ENCODE measurements around the gene TMTC2. TPM values are rescaled to one million over a fixed set of nuclear protein-coding genes. Genes with fewer than 3 reads are reported as not detected.

Gene TMTC2
- total RNA-seq, 1 donor, result 7.2 TPM

DNA sequence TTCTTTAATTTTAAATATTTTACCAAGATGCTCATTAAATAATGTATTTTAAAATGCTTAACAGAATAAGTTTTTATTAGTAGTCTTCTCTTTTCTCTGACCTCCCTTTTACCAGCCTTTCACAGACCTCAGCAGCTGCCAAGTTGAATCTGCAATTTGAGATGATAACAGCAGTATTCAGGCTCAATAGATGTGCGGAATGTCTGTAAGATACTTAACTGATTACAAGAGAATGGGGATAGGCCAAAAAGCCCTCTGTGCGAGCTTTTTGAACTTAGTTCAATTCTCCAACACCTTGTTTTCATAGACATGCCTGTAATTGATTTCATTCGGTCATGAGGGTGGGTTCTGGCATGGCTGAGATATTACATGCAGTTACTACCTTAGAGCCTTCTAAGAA lies 277.2 kb downstream of the TMTC2 start:
- Histone ChIP-seq H3K27me3 (ENCODE audit: insufficient read depth, low read length) (no peaks in the 10 kb centered on the region), H3K9me3 (ENCODE audit: low read depth, low read length) (no peaks in the 10 kb centered on the region), H3K4me1 (ENCODE audit: insufficient read depth, low read length) (peaks cover 35% of the 10 kb centered on the region), H3K4me3 (ENCODE audit: low read length) (no peak overlapping the region)

DNA sequence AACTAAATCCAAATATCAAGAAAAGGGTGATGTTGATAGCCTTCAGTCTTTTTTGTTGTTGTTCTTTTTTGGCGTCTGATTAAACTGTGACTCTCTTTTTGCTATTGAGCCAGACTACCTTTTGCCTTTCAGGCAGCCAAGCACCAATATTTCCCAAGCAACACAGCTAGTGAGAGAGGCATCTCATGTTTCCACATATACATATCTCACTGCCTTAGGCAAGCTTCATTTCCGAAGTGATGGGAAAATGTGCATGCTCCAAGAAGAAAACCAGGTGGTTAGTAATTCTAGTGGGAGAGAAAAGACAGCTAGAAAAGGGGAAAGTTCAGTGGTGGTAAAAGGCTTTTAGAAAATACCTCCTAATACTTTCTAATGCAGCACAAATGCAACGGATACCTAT lies 277.7 kb downstream of the TMTC2 start:
- Histone ChIP-seq H3K4me3 (ENCODE audit: low read length) (no peak overlapping the region), H3K27me3 (ENCODE audit: insufficient read depth, low read length) (no peaks in the 10 kb centered on the region), H3K9me3 (ENCODE audit: low read depth, low read length) (no peaks in the 10 kb centered on the region), H3K4me1 (ENCODE audit: insufficient read depth, low read length) (peaks cover 36% of the 10 kb centered on the region)

DNA sequence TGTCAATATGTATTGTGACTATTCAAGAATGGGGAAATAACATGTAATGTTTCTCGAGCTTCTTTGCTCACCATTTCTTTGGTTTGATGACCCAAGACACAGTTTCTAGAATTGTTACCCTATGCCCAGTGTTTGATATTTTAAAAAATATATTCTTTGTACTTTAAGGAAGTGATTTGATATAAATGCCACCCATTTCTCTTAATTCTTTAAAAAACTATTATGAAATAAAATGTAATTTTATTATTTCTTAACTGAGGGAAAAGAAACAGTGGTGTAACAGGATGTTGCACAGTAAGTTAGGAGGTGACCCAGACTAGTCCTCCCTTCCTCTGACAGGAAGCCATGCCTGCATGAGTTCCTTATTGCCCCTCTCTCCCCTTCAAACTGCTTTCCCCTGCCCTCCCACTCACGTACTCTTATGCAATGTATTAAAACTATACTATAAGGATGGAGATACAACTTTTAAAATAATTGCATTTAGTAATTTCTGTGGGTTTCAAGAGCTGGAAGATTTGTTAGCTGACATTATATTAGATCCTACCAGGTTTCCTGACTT lies 279.4 kb downstream of the TMTC2 start:
- no peak overlapping the region for H3K4me3 ChIP-seq (ENCODE audit: low read length)
- H3K9me3 ChIP-seq (ENCODE audit: low read depth, low read length), result no peaks in the 10 kb centered on the region
- H3K27me3 ChIP-seq (ENCODE audit: insufficient read depth, low read length), result no peaks in the 10 kb centered on the region
- peaks cover 36% of the 10 kb centered on the region for H3K4me1 ChIP-seq (ENCODE audit: insufficient read depth, low read length)

DNA sequence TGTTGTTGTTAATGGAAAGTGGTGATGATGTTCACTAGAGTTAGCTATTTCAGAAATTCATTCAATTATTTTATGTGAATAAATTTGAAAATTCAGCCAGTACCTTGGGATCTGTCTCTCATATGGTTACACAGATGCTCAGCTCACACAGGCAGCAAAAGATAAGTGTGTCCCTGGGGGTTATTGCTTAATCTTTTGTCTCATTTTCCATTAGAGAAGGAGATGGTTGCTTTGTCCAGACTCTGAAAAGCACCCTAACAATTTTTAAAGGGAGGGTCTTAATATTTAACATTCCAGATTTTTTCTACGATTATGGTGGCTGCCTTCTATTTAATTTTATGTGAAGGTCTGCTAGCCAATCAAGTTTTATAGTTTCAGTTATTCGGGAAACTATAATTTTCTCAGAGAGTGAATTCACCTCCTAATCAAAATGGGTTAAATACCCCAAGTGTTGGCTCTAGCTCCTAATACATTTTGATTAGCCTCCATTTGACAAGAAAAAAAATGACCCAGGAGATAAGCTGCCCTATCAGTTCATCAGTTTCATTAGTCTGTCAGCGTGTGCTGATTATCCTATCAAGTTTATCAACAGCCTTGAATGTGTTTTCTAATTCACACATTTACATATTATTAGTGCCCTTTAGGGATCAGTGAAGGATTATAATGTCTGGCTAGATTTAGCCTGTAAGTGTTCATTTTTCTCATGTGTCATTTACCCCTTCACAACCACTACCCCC lies 282.1 kb downstream of the TMTC2 start:
- Histone ChIP-seq H3K4me3 (ENCODE audit: low read length) (no peak overlapping the region), H3K27me3 (ENCODE audit: insufficient read depth, low read length) (no peaks in the 10 kb centered on the region), H3K4me1 (ENCODE audit: insufficient read depth, low read length) (peaks cover 36% of the 10 kb centered on the region), H3K9me3 (ENCODE audit: low read depth, low read length) (no peaks in the 10 kb centered on the region)

DNA sequence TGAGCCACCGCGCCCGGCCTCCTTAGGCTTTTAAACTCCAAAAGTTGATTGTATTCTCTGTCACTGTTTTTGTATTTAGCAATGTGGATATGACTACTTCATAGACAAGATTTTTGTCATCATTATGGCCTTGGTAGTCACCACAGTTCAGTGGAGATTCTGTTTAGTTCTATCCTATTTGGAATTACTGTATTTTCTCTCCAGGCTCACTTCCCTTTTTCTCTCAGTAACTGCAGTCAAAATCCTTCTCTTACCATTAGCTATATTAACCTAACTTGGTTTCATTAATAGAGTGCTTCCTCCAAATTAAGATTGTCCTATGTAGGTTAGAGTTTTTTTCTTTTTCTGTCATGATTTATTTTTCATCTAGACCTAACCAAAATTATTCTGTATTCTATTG lies 283.9 kb downstream of the TMTC2 start:
- Histone ChIP-seq H3K4me1 (ENCODE audit: insufficient read depth, low read length) (peaks cover 22% of the 10 kb centered on the region), H3K4me3 (ENCODE audit: low read length) (no peak overlapping the region), H3K27me3 (ENCODE audit: insufficient read depth, low read length) (no peaks in the 10 kb centered on the region), H3K9me3 (ENCODE audit: low read depth, low read length) (no peaks in the 10 kb centered on the region)

DNA sequence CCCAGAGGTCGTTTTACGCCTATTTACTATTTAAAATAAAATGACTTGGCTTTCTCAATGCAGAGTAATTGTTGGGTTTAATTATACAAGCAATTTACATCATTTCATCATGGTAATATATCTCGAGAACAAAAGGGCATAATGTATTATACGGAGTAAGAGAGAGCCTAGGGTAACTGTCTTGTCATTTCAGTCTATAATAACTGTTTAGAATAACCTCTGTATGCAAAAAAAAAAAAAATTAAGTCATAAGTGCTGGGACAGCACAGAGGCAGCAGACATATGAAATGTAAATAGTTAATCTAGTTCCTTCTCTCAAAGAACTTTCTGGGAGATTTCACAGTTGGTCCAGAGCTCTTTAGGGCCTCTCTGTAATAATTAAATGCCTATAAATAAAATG lies 284.9 kb downstream of the TMTC2 start:
- H3K4me1 ChIP-seq (ENCODE audit: insufficient read depth, low read length), result peaks cover 15% of the 10 kb centered on the region
- H3K9me3 ChIP-seq (ENCODE audit: low read depth, low read length), result no peaks in the 10 kb centered on the region
- no peak overlapping the region for H3K4me3 ChIP-seq (ENCODE audit: low read length)
- no peaks in the 10 kb centered on the region for H3K27me3 ChIP-seq (ENCODE audit: insufficient read depth, low read length)

DNA sequence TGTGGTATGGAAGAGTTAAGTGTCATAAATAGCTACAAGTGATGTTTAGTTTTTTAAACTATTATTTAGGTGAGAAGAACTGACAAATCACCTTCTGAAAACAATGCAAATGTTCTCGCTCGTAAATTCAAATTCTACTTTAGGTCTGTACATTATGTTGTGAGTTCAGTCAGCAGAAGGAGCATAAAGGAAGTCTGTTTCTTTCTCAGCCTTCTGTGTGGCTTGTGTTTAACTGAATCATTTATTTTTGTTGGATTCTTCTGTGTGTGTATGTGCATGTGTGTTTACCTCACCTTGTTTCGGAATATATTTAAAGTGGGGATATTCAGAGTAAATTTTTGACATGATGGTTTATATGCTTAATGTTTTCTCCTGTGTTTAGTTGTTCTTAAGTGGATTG lies 285.9 kb downstream of the TMTC2 start:
- Histone ChIP-seq H3K27me3 (ENCODE audit: insufficient read depth, low read length) (no peaks in the 10 kb centered on the region), H3K4me1 (ENCODE audit: insufficient read depth, low read length) (peaks cover 7% of the 10 kb centered on the region), H3K4me3 (ENCODE audit: low read length) (no peak overlapping the region)

DNA sequence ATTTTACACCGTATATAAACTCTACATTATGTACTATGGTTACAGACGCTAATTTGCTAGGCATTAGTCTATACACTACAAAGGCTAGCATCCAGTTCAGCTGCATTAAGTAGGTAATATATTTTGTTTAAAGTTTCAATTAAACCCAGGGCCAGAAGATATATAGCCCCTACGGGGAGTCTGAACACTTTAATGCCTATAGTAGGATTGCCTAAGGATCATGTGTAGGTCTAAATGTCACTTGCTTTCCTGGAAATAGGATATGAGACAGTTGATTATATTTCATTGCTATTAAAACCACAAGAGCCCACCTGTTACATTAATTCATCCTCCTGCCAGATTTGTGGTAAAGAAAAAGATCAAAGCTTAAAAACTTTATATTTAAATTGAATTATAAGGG lies 286.9 kb downstream of the TMTC2 start:
- peaks cover 5% of the 10 kb centered on the region for H3K4me1 ChIP-seq (ENCODE audit: insufficient read depth, low read length)
- no peaks in the 10 kb centered on the region for H3K27me3 ChIP-seq (ENCODE audit: insufficient read depth, low read length)
- no peaks in the 10 kb centered on the region for H3K9me3 ChIP-seq (ENCODE audit: low read depth, low read length)
- no peak overlapping the region for H3K4me3 ChIP-seq (ENCODE audit: low read length)

More for the DNA sequence above, 285.9 kb downstream of the TMTC2 start:
- H3K9me3 ChIP-seq (ENCODE audit: low read depth, low read length), result no peaks in the 10 kb centered on the region

DNA sequence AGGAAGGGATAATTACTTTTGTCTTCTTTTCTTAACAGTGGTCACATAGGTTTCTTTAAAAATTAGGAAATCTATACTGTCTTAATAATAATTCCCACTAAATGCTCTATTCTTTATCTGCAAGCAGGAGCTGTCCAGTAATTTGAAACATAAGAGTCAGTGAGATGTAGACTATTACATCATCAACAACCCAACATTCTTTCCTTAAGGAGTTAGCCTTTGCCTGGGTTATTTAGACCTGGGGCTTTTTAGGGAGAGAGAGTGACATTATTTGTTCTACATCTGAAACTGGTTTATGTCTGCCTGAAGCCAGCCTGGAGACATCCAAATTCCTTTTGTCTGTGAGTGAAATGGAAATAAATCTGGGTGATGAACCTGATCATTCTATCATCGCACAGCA lies 294.4 kb downstream of the TMTC2 start:
- Histone ChIP-seq H3K4me3 (ENCODE audit: low read length) (no peak overlapping the region), H3K27me3 (ENCODE audit: insufficient read depth, low read length) (no peaks in the 10 kb centered on the region), H3K4me1 (ENCODE audit: insufficient read depth, low read length) (no peaks in the 10 kb centered on the region), H3K9me3 (ENCODE audit: low read depth, low read length) (no peaks in the 10 kb centered on the region)

DNA sequence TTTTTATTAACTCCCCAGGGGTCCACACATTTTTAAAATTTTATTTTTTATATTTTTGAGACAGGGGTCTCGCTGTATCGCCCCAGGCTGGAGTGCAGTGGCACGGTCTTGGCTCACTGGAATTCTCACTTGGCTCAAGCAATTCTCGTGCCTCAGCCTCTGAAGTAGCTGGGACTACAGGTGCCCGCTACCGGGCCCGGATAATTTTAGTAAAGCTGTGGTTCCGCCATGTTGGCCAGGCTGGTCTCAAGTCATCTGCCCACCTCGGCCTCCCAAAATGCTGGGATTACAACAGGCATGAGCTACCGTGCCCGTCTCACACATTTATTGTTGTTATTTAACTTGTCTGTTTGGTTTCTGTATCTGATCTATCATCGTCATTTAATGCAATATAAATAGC lies 307.4 kb downstream of the TMTC2 start:
- Histone ChIP-seq H3K27me3 (ENCODE audit: insufficient read depth, low read length) (no peaks in the 10 kb centered on the region), H3K4me3 (ENCODE audit: low read length) (no peak overlapping the region), H3K4me1 (ENCODE audit: insufficient read depth, low read length) (no peaks in the 10 kb centered on the region), H3K9me3 (ENCODE audit: low read depth, low read length) (no peaks in the 10 kb centered on the region)

DNA sequence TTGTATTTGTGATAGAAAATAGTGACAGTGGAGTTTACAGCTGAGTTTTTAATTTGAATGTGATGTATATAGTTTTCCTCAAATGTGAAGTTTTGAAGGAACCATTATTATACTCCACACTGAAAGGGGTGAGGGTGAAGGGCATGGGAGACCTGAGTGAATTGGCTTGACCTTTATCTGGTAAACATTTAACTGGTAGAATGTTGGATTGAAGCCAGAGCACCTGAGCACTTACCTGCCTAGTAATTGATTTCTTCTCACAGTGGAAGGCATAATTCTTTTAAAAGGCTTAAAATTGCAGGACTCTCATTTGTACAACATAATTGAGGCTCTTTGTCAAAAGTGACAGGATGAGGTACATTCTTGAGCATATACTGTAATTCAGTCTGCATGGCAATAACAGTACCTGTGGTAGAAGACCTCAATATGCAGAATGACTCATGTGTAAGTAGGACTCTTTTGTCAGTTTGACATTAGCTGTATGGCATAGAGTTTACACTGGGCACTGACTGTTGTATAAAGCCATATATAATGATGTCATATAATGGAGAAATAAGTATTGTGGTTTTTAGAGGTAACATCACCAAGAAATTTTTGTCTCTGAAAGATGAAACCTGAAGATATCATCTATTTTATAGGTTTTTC lies 309.6 kb downstream of the TMTC2 start:
- Histone ChIP-seq H3K27me3 (ENCODE audit: insufficient read depth, low read length) (no peaks in the 10 kb centered on the region), H3K4me1 (ENCODE audit: insufficient read depth, low read length) (no peaks in the 10 kb centered on the region), H3K4me3 (ENCODE audit: low read length) (no peak overlapping the region), H3K9me3 (ENCODE audit: low read depth, low read length) (no peaks in the 10 kb centered on the region)

DNA sequence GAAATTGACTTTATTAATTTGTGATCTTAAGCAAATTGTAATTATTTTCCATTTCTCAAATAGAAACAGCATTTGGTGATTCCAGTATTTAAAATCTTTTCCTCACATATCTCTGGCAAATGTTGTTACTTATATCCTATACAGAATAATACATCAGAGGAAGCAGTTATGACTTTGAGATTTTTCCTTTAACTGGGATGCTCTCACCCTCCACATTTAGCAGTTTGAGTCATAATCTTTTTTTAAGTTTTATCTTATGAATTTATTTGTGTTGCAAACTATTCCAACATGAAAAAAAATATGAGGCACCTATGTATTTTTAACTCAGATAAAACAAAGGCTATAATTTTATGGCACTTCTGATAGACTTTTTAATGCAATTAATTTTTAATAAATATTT lies 311.8 kb downstream of the TMTC2 start:
- Histone ChIP-seq H3K9me3 (ENCODE audit: low read depth, low read length) (no peaks in the 10 kb centered on the region), H3K27me3 (ENCODE audit: insufficient read depth, low read length) (no peaks in the 10 kb centered on the region), H3K4me1 (ENCODE audit: insufficient read depth, low read length) (no peaks in the 10 kb centered on the region), H3K4me3 (ENCODE audit: low read length) (no peak overlapping the region)

DNA sequence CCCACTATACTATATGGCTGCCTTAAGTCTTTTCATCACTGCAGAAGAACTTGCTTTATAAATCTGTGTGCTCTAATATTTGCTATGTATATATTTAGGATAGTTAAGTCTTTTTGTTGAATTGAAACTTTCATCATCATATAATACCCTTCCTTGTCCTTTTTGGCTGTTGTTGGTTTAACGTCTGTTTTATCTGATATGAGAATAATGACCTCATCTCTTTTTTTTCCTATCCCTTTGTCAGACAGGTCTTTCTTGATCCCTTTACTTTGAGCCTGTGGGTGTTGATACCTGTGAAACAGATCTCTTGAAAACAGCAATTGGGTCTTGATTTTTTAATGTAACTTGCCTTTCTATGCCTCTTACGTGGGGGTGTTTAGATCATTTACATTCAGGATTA lies 316.3 kb downstream of the TMTC2 start:
- no peaks in the 10 kb centered on the region for H3K4me1 ChIP-seq (ENCODE audit: insufficient read depth, low read length)
- no peaks in the 10 kb centered on the region for H3K27me3 ChIP-seq (ENCODE audit: insufficient read depth, low read length)
- peaks cover 5% of the 10 kb centered on the region for H3K9me3 ChIP-seq (ENCODE audit: low read depth, low read length)
- H3K4me3 ChIP-seq (ENCODE audit: low read length), result no peak overlapping the region

DNA sequence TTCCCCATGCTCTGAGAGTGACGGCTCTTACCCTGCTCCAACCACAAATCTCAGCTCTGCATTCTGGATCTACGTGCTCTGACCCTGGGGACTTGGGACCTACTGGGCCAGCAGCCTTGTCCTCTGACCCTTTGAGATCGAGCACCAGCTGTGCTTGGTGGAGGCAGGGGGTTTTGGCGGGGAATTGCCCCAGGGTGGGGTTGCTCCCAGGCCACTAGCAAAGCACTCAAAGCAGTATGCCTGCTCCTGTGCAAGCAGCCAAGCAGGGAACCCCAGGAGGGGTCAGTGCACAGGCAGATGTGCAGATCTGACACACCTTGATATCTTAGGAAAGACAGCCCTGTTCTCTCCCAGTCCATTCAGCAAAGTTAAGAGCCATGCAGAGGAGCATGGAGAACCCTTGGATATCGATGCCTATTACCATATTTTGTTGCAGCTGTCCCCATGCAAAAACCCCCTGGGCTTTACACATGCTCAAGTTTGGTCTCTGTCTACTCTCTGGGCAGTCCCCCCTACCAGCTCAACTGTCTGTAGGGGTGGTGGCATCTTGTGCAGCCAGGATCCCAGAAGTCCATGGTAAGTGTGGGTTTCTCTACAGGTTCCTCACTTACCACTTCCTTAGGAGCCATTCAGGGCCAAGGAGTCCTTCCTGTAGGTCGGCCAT lies 319.0 kb downstream of the TMTC2 start:
- Histone ChIP-seq H3K4me3 (ENCODE audit: low read length) (no peak overlapping the region), H3K4me1 (ENCODE audit: insufficient read depth, low read length) (no peaks in the 10 kb centered on the region), H3K27me3 (ENCODE audit: insufficient read depth, low read length) (no peaks in the 10 kb centered on the region), H3K9me3 (ENCODE audit: low read depth, low read length) (peaks cover 24% of the 10 kb centered on the region)

DNA sequence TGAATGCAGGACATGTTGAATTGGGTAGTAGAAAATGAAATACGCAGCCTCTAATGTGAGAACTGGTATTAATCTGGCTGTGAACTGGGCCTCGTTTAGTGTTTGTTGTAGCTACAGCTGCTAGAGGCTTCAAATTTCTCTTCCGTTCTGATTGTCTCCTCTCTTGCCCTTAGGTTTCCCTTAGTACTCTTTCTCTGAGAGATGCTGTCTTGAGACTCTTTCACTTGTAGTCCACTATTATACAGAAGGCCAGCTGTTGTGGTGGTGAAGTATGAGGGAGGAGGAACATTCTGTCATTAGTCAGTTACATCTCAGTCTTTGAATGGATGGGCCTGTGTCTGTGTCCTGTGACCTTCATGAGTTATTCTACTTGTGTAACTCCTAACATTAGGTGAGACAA lies 322.0 kb downstream of the TMTC2 start:
- no peaks in the 10 kb centered on the region for H3K27me3 ChIP-seq (ENCODE audit: insufficient read depth, low read length)
- peaks cover 24% of the 10 kb centered on the region for H3K9me3 ChIP-seq (ENCODE audit: low read depth, low read length)
- H3K4me3 ChIP-seq (ENCODE audit: low read length), result no peak overlapping the region
- no peaks in the 10 kb centered on the region for H3K4me1 ChIP-seq (ENCODE audit: insufficient read depth, low read length)
